ENCODE data around the gene ELAC2.

The ELAC2 gene

GRCh38 chr17:12990041-12990808, 27.6 kb downstream of the ELAC2 start:
- TF ChIP-seq CTCF (IDR thresholded peaks at IDR 0.05; ENCODE audit: extremely low read depth, missing control alignments) = no peak
- DNase-seq (ENCODE audit: low spot score) = no peak

DNA sequence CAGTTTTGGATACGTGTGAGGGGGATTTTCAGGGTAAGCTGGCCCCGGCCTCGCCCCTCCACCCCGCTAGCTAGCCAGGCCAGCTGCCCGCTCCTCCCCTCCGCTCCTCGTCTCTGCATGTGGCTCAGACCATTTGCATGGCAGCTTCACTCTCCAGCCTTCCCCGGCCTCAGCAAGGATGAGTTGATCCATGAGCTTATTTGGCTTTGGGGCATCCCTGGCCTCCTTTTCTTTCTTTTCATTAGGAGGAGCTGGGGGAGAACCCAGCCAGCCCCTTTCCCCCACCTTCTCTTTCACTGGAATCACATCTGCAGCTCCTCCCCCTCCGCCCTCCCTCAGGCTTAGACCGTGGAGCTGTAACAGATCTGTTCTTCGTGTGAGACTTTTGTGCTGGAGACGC, 30.7 kb downstream of the ELAC2 start:
- TF ChIP-seq CTCF (IDR thresholded peaks at IDR 0.05; ENCODE audit: extremely low read depth, missing control alignments) = no peak
- DNase-seq (ENCODE audit: low spot score) = no peak

- TF ChIP-seq CTCF (IDR thresholded peaks at IDR 0.05; ENCODE audit: extremely low read depth, missing control alignments) = no peak
Measured at GRCh38 chr17:12985431-12986293, 32.2 kb downstream of the ELAC2 start.

DNA sequence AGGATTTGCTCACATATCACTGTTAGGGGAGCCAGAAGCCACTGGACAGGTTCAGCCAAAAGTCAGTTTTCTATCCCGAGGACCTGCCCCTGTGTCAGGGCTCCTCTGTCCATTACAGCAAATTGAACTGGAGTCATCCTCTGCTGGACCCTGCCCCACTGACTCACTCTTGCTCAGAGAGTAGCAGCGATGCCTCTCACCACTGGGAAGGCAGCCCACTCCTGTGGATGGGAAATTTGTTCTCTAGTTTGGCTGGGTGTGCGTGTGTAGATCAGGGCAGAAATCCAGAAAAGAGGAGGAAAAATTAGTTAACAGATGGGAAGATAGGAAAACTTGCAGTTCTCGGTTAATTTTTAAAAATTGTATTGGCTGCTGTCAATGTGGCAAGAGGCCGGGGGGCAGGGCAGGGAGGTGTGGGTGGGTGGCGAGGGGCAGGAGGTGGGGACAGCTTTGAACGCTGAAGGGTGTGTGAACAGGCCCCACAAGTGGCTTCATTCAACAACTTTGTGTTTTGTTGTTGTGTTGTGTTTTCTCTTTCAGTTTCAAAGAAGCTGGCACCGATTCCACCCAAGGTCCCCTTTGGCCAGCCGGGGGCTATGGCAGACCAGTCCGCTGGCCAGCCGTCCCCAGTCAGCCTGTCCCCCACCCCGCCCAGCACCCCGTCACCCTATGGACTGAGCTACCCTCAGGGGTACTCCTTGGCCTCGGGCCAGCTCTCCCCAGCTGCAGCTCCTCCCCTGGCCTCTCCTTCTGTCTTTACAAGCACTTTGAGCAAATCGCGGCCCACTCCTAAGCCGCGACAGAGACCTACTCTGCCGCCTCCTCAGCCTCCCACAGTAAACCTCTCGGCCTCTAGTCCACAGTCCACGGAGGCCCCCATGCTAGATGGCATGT, 33.6 kb downstream of the ELAC2 start:
- TF ChIP-seq CTCF (IDR thresholded peaks at IDR 0.05; ENCODE audit: extremely low read depth, missing control alignments) = no peak
- no peak for DNase-seq (ENCODE audit: low spot score)

More at GRCh38 chr17:12985431-12986293, 32.2 kb downstream of the ELAC2 start:
- DNase-seq (ENCODE audit: low spot score) = no peak

DNA sequence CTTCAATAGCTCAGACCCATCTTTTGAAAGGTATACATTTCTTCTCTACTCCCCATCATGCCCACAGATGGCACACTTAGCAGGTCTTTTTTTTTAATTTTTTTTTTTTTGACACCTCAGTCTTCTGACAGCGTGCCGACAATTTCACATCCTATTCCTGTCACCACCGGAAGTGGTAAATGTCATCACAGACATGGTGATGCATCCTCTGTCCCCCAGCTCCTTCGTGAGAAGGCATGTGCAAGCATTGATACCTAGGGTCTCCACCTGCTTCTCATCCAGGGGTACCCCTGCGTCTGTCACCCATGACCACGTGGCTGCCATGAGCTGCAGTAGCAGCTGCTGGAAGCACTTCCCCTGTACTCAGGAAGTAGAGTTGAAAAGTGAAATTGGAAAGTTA, 35.6 kb downstream of the ELAC2 start:
- DNase-seq (ENCODE audit: low spot score) = no peak
- no peak for TF ChIP-seq CTCF (IDR thresholded peaks at IDR 0.05; ENCODE audit: extremely low read depth, missing control alignments)

GRCh38 chr17:12979826-12980500, 37.9 kb downstream of the ELAC2 start:
- DNase-seq (ENCODE audit: low spot score) = no peak
- TF ChIP-seq CTCF (IDR thresholded peaks at IDR 0.05; ENCODE audit: extremely low read depth, missing control alignments) = no peak
